GM23248 (cell line): ENCODE measurements around the gene ABLIM2. TPM values are rescaled to one million over a fixed set of nuclear protein-coding genes. Genes with fewer than 3 reads are reported as not detected.

Experiments
- DNase-seq: peaks from one replicate; pipeline ENCODE4 v3.0.0-alpha.2; 2015
- H2AFZ ChIP-seq: fragments of 200-600 bp; sonication (generic); 2 replicates; pipeline ENCODE4 v1.6.1; 2016; ENCODE audit warnings: antibody characterized with exemption
- H3F3A ChIP-seq: fragments of 200-600 bp; sonication (generic); 2 replicates; pipeline ENCODE4 v1.6.1; 2016; ENCODE audit warnings: mild to moderate bottlenecking, antibody characterized with exemption, mixed run types; ENCODE audit not compliant: insufficient read depth
- H3K27ac ChIP-seq: fragments of 200-600 bp; sonication (generic); 2 replicates; pipeline ENCODE4 v1.5.1; 2016; ENCODE audit warnings: mild to moderate bottlenecking
- H3K27me3 ChIP-seq: fragments of 200-600 bp; sonication (generic); replicated peaks from 2 replicates; pipeline ENCODE4 v1.6.1; 2016; ENCODE audit warnings: mild to moderate bottlenecking; ENCODE audit not compliant: insufficient read depth
- H3K36me3 ChIP-seq: fragments of 200-600 bp; sonication (generic); 2 replicates; pipeline ENCODE4 v1.6.1; 2016; ENCODE audit warnings: low read depth, mild to moderate bottlenecking
- H3K4me1 ChIP-seq: fragments of 200-600 bp; sonication (generic); 2 replicates; pipeline ENCODE4 v1.6.1; 2016; ENCODE audit warnings: mild to moderate bottlenecking; ENCODE audit not compliant: insufficient read depth
- H3K4me2 ChIP-seq: fragments of 200-600 bp; sonication (generic); one replicate; pipeline ENCODE4 v1.6.1; 2016; ENCODE audit warnings: mild to moderate bottlenecking; ENCODE audit not compliant: unreplicated experiment
- H3K4me3 ChIP-seq: fragments of 200-600 bp; sonication (generic); 2 replicates; pipeline ENCODE4 v1.5.1; 2016; ENCODE audit warnings: mild to moderate bottlenecking
- H3K79me2 ChIP-seq: fragments of 200-600 bp; sonication (generic); 2 replicates; pipeline ENCODE4 v1.6.1; 2016; ENCODE audit warnings: mild to moderate bottlenecking; ENCODE audit not compliant: insufficient read depth
- H3K9ac ChIP-seq: fragments of 200-600 bp; sonication (generic); 2 replicates; pipeline ENCODE4 v1.6.1; 2016; ENCODE audit warnings: mild to moderate bottlenecking
- H3K9me2 ChIP-seq: fragments of 200-600 bp; sonication (generic); 2 replicates; pipeline ENCODE4 v1.6.1; 2016; ENCODE audit warnings: mixed run types, mild to moderate bottlenecking, moderate library complexity; ENCODE audit not compliant: insufficient read depth
- H3K9me3 ChIP-seq: fragments of 200-600 bp; sonication (generic); one replicate; pipeline ENCODE4 v1.6.1; 2017; ENCODE audit warnings: low read depth
- H4K20me1 ChIP-seq: fragments of 200-600 bp; sonication (generic); 2 replicates; pipeline ENCODE4 v1.6.0; 2016; ENCODE audit not compliant: insufficient read depth
- EZH2 ChIP-seq: fragments of 200-600 bp; sonication (generic); IDR thresholded peaks from 2 replicates; pipeline ENCODE4 v1.6.1; 2018; ENCODE audit warnings: antibody characterized with exemption, mild to moderate bottlenecking; ENCODE audit not compliant: insufficient read depth, poor library complexity, severe bottlenecking
- EZH2phosphoT487 ChIP-seq: fragments of 200-600 bp; sonication (generic); IDR thresholded peaks from 2 replicates; pipeline ENCODE4 v1.6.1; 2018; ENCODE audit warnings: antibody characterized with exemption, moderate library complexity, mild to moderate bottlenecking, low read depth; ENCODE audit not compliant: insufficient read depth
- WGBS, 2 experiments: methylation state at CpG; one replicate each; pipeline ENCODE4 v1.1.6; 2015 to 2017; ENCODE audit warnings: low lambda C conversion rate in 2 of 2, low coverage in 1 of 2; ENCODE audit errors: missing lambda C conversion rate in 2 of 2; 5-methylcytosine and 5-hydroxymethylcytosine counted together
- in situ Hi-C: fragments of 300-500 bp; cut with MboI; formaldehyde crosslinking; loops from 2 replicates; pipeline ENCODE4 v1.15.0; 2020
- polyA plus RNA-seq: library from polyadenylated mRNA; unstranded; fragments of >200 nt; fragmentation: Nextera tagmentation; extraction: Ambion mirVana; gene quantifications from 2 replicates; pipeline ENCODE4 v1.2.1, GENCODE V29; 2016
- total RNA-seq: library from RNA; depleted of rRNA; stranded (reverse); fragments of >200 nt; shearing (Covaris generic); gene quantifications from 2 replicates; pipeline ENCODE4 v1.2.3, GENCODE V29; 2014

ABLIM2 gene
- total and polyA plus RNA-seq, 2 experiments from 2014 or later = not detected

DNA sequence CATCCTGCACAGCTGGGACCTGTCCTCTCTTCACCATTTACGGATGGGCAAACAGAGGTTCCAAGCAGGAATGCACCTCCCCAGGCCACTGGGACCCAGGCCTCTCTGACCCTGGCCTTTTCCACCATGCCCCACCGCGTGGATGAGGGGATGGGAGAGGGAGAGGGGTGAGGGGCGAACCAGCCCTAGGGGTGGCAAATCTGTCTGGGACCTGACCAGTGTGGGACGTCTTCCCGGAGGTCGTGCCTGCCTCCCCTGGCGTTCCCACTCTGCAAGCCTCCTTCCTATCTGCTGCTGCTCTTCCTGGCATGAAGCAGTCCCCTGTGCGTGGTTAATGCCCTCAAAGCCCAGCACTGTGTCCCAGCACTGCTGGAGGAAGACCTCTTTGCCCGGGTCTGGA, 35.9 kb downstream of the ABLIM2 start:
- Histone ChIP-seq H3K9ac (no peak overlapping the region), H3K4me1 (no peaks in the 10 kb centered on the region), H3K4me3 (no peak overlapping the region), H3K36me3 (no peaks in the 10 kb centered on the region), H2AFZ (no peak overlapping the region), H3K79me2 (no peaks in the 10 kb centered on the region), H3K27ac (no peak overlapping the region), H3K9me2 (no peaks in the 10 kb centered on the region), H4K20me1 (no peaks in the 10 kb centered on the region), H3K9me3 (no peaks in the 10 kb centered on the region), H3F3A (no peaks in the 10 kb centered on the region), H3K4me2 (no peak overlapping the region), H3K27me3 (peaks cover 23% of the 10 kb centered on the region)
- no peak for TF ChIP-seq EZH2phosphoT487
- TF ChIP-seq EZH2 = no peak
- in situ Hi-C loops = no loop called here
- WGBS, 2 experiments = 69 to 73% methylated on average over 9 to 10 of the region's 10 CpGs
- DNase-seq = no peak

DNA sequence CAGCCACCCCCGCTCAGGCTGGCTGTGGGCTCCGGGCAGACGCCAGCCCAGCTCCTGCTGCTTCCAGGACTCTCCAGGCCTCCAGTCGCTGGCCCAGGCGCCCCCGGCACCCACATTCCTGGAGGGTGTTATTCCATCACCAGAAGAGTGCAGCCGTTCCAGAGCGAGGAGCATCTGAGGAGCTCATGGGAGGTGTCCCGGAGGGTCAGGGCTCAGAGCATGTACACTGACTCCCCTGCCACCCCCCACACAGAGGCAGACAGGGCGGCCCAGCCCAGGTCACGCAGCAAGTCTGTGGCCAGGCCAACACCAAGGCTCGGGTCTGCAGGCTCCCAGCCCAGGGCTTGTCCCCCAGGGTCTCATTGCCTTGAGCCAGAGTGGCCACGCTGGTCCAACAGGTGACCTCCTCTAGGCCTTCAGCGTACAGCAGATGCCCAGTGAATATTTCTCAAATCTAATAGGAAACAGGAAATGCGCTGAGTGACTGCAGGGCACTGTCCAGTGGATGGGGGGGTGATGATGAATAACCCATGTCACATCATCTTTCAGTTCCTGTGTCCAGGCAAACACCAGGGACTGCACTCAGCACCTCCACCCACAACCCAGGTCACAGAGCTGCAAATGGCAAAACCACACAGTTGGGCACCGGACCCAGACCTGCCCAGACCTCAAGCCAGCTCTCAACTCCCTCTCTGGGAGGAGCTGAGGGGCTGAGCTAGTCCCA, 37.2 kb downstream of the ABLIM2 start:
- no peak overlapping the region for H3K4me3 ChIP-seq
- DNase-seq = no peak
- no peaks in the 10 kb centered on the region for H3K9me3 ChIP-seq
- H2AFZ ChIP-seq = no peak overlapping the region
- H3K27me3 ChIP-seq = peaks cover 25% of the 10 kb centered on the region
- H3F3A ChIP-seq = no peaks in the 10 kb centered on the region
- in situ Hi-C loops = no loop called here
- no peaks in the 10 kb centered on the region for H3K4me1 ChIP-seq
- TF ChIP-seq EZH2phosphoT487 = no peak
- TF ChIP-seq EZH2 = no peak
- no peaks in the 10 kb centered on the region for H3K79me2 ChIP-seq
- 59 to 61% methylated on average over 16 of the region's 16 CpGs for WGBS, 2 experiments
- H3K9ac ChIP-seq = no peak overlapping the region
- H3K36me3 ChIP-seq = no peaks in the 10 kb centered on the region
- no peak overlapping the region for H3K27ac ChIP-seq
- H3K4me2 ChIP-seq = no peak overlapping the region
- no peaks in the 10 kb centered on the region for H3K9me2 ChIP-seq
- H4K20me1 ChIP-seq = no peaks in the 10 kb centered on the region

DNA sequence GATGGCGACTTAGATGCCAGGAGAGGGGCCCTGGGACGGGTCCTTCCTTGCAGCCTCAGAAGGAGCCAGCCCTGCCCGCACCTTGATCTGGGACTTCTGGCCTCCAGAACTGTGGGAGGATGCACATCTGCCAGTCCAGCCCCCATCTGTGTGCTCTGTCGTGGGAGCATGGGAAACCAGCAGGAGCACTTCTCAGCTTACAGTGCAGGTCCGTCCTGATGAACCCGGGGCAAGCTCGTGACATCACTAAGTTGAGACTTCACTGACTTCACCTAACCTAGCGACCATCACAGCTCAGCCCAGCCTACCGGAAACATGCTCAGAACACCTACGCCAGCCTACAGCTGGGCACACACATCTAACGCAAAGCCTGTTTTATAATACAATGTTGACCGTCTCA, 38.1 kb downstream of the ABLIM2 start:
- H3K4me3 ChIP-seq = no peak overlapping the region
- H3K9me2 ChIP-seq = no peaks in the 10 kb centered on the region
- H4K20me1 ChIP-seq = no peaks in the 10 kb centered on the region
- H3K4me2 ChIP-seq = no peak overlapping the region
- WGBS, 2 experiments = 54 to 62% methylated on average over 12 of the region's 12 CpGs
- H2AFZ ChIP-seq = no peak overlapping the region
- DNase-seq = no peak
- no peaks in the 10 kb centered on the region for H3K4me1 ChIP-seq
- no peak overlapping the region for H3K27ac ChIP-seq
- no peaks in the 10 kb centered on the region for H3F3A ChIP-seq
- H3K36me3 ChIP-seq = no peaks in the 10 kb centered on the region
- H3K9ac ChIP-seq = no peak overlapping the region
- in situ Hi-C loops = no loop called here
- no peak for TF ChIP-seq EZH2
- no peak for TF ChIP-seq EZH2phosphoT487
- H3K9me3 ChIP-seq = no peaks in the 10 kb centered on the region
- H3K27me3 ChIP-seq = peaks cover 34% of the 10 kb centered on the region
- no peaks in the 10 kb centered on the region for H3K79me2 ChIP-seq

DNA sequence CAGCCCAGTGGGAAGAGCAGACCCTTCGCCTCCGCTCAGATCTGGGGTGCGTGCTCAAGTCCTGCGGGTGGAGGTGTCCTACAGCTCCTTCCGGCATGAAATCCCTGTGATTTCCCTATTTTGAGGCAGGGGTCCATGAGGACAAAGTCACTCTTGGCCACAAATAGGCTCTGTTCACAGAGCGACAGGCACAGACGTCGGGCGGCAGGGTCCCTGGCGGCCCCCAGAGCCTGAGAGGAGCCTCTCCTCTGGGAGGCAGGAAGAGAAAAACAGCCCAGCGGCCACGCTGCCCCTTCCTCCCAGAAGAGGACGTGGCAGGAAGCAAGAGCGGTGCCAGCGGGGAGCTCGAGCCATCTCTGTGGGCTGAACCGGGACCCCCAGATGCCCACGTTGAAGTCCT, 38.7 kb downstream of the ABLIM2 start:
- H4K20me1 ChIP-seq = no peaks in the 10 kb centered on the region
- no peaks in the 10 kb centered on the region for H3F3A ChIP-seq
- no peak overlapping the region for H3K4me2 ChIP-seq
- H3K9me2 ChIP-seq = no peaks in the 10 kb centered on the region
- H3K9me3 ChIP-seq = no peaks in the 10 kb centered on the region
- H3K36me3 ChIP-seq = no peaks in the 10 kb centered on the region
- no peak overlapping the region for H3K27ac ChIP-seq
- in situ Hi-C loops = no loop called here
- H3K27me3 ChIP-seq = peaks cover 30% of the 10 kb centered on the region
- no peak for DNase-seq
- H3K79me2 ChIP-seq = no peaks in the 10 kb centered on the region
- no peaks in the 10 kb centered on the region for H3K4me1 ChIP-seq
- no peak overlapping the region for H2AFZ ChIP-seq
- H3K4me3 ChIP-seq = no peak overlapping the region
- WGBS, 2 experiments = 72 to 85% methylated on average over 12 to 18 of the region's 18 CpGs
- no peak overlapping the region for H3K9ac ChIP-seq
- no peak for TF ChIP-seq EZH2phosphoT487
- no peak for TF ChIP-seq EZH2
